Endothelial cell of umbilical vein (primary cell): ENCODE data around the gene CASP2.
A peak's percentile ranks its signal among the peaks of the same experiment; 100 is the strongest.

Experiments
- EZH2 ChIP-seq: IDR thresholded peaks from 2 replicates; pipeline ENCODE4 v1.6.1; 2012; ENCODE audit warnings: borderline replicate concordance, low read depth, mild to moderate bottlenecking, moderate library complexity, low read length, inconsistent platforms; ENCODE audit not compliant: severe bottlenecking
- FOS ChIP-seq: IDR thresholded peaks from 2 replicates; pipeline ENCODE4 v1.6.1; 2011; ENCODE audit warnings: mild to moderate bottlenecking, low read length, moderate library complexity, borderline replicate concordance; ENCODE audit not compliant: insufficient read depth
- GATA2 ChIP-seq: IDR thresholded peaks from 2 replicates; pipeline ENCODE4 v1.7.0; 2011; ENCODE audit warnings: low read depth, mild to moderate bottlenecking, moderate library complexity, mixed read lengths, low read length; ENCODE audit not compliant: insufficient read length, insufficient read depth
- JUN ChIP-seq: IDR thresholded peaks from 2 replicates; pipeline ENCODE4 v1.6.1; 2011; ENCODE audit warnings: borderline replicate concordance, low read depth; ENCODE audit not compliant: insufficient read length, insufficient read depth
- MYC ChIP-seq: IDR thresholded peaks from one replicate; pipeline ENCODE4 v1.6.1; 2011; ENCODE audit warnings: mild to moderate bottlenecking, low read depth, low read length
- POLR2A ChIP-seq: IDR thresholded peaks from 2 replicates; pipeline ENCODE4 v1.6.1; 2012; ENCODE audit warnings: low read depth, mild to moderate bottlenecking, control low read depth, low read length
- POLR2AphosphoS5 ChIP-seq: IDR thresholded peaks from 2 replicates; pipeline ENCODE4 v1.6.1; 2012; ENCODE audit warnings: low read depth, mild to moderate bottlenecking, control low read depth, low read length, moderate library complexity; ENCODE audit not compliant: insufficient read depth
- TF ChIP-seq, protein P1 (sequence below), 2 donors: IDR thresholded peaks; 1 replicate in 1 of 2; 2 replicates in 1 of 2; pipeline ENCODE4 v1.5.1; 2011; ENCODE audit warnings: low read length in 2 of 2, mild to moderate bottlenecking in 2 of 2, moderate library complexity in 2 of 2, control low read depth in 1 of 2, inconsistent platforms in 1 of 2, low read depth in 1 of 2; ENCODE audit not compliant: insufficient read depth in 1 of 2; ENCODE audit errors: extremely low read depth in 1 of 2

DNA sequence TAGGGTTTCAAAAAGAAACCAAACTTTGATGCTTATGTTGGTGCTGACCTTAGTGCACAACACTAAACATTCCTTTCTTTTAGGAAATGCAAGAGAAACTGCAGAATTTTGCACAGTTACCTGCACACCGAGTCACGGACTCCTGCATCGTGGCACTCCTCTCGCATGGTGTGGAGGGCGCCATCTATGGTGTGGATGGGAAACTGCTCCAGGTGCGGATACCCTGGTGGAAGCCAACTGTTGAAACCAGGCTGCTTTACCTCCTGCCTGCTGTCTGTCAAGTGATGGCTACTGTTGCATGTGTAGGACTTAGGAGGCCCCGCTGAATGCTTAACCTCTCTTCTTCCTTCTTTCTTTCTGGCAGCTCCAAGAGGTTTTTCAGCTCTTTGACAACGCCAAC is 11.7 kb downstream of the CASP2 start:
- TF ChIP-seq, protein P1, sequence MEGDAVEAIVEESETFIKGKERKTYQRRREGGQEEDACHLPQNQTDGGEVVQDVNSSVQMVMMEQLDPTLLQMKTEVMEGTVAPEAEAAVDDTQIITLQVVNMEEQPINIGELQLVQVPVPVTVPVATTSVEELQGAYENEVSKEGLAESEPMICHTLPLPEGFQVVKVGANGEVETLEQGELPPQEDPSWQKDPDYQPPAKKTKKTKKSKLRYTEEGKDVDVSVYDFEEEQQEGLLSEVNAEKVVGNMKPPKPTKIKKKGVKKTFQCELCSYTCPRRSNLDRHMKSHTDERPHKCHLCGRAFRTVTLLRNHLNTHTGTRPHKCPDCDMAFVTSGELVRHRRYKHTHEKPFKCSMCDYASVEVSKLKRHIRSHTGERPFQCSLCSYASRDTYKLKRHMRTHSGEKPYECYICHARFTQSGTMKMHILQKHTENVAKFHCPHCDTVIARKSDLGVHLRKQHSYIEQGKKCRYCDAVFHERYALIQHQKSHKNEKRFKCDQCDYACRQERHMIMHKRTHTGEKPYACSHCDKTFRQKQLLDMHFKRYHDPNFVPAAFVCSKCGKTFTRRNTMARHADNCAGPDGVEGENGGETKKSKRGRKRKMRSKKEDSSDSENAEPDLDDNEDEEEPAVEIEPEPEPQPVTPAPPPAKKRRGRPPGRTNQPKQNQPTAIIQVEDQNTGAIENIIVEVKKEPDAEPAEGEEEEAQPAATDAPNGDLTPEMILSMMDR (IDR thresholded peaks at IDR 0.05; ENCODE audit: extremely low read depth in 1 of 2, insufficient read depth in 1 of 2, low read depth in 1 of 2, low read length in 2 of 2): peak; percentile 54 to 69
- TF ChIP-seq POLR2A: no peak
- no peak for TF ChIP-seq EZH2
- no peak for TF ChIP-seq POLR2AphosphoS5
- no peak for TF ChIP-seq JUN
- no peak for TF ChIP-seq FOS
- no peak for TF ChIP-seq GATA2
- no peak for TF ChIP-seq MYC
